Tibial nerve (tissue), 3 donors: ENCODE results near the gene PMIS2.

Experiments
- CTCF ChIP-seq, 5 experiments: fragments of 200-600 bp in 3 of 5; fragments of 450-650 bp in 2 of 5; sonication (generic) in 3 of 5; IDR thresholded peaks; one replicate each; pipeline ENCODE4 v1.5.1; 2016 to 2019; ENCODE audit warnings: antibody characterized with exemption in 5 of 5, mild to moderate bottlenecking in 3 of 5, moderate library complexity in 2 of 5
- POLR2A ChIP-seq, 2 donors: fragments of 450-650 bp; IDR thresholded peaks; one replicate each; pipeline ENCODE4 v1.6.1; 2017; ENCODE audit warnings: antibody characterized with exemption in 2 of 2, mild to moderate bottlenecking in 2 of 2, moderate library complexity in 2 of 2

GRCh38 chr19:35615036-35615435 is 29.1 kb downstream of the PMIS2 start:
- no peak for TF ChIP-seq POLR2A (IDR thresholded peaks at IDR 0.05)
- TF ChIP-seq CTCF (IDR thresholded peaks at IDR 0.05), result no peak
